K562 (cell line): ENCODE results near the gene CSNK1D. TPM values are rescaled to one million over a fixed set of nuclear protein-coding genes. Genes with fewer than 3 reads are reported as not detected.

Experiments
- AFF4 ChIP-seq: sonication (generic); formaldehyde crosslinking; IDR thresholded peaks from 2 replicates; pipeline ENCODE4 v1.8.0; 2023; ENCODE audit warnings: mild to moderate bottlenecking, missing genetic modification reagents
- CHD1 ChIP-seq: fragments of 200-600 bp; sonication (generic); IDR thresholded peaks from one replicate; pipeline ENCODE4 v1.6.1; 2012; ENCODE audit warnings: mild to moderate bottlenecking, moderate library complexity, low read length, inconsistent platforms
- CXXC5 ChIP-seq: fragments of 250-450 bp; sonication (Bioruptor Pico); IDR thresholded peaks from 2 replicates; pipeline ENCODE4 v1.8.0; 2022; ENCODE audit warnings: inconsistent platforms, mild to moderate bottlenecking, moderate library complexity
- DACH1 ChIP-seq: fragments of 450-650 bp; IDR thresholded peaks from 2 replicates; pipeline ENCODE4 v1.6.1; 2018; ENCODE audit not compliant: partially characterized antibody
- FOXP1 ChIP-seq: sonication (generic); formaldehyde crosslinking; IDR thresholded peaks from 2 replicates; pipeline ENCODE4 v1.8.0; 2022; ENCODE audit warnings: mild to moderate bottlenecking, missing genetic modification reagents
- FOXP4 ChIP-seq: sonication (generic); formaldehyde crosslinking; IDR thresholded peaks from 2 replicates; pipeline ENCODE4 v1.8.0; 2022; ENCODE audit warnings: mild to moderate bottlenecking, missing genetic modification reagents, borderline replicate concordance
- HMBOX1 ChIP-seq: sonication (generic); IDR thresholded peaks from 2 replicates; pipeline ENCODE4 v1.6.1; 2016
- KAT7 ChIP-seq: sonication (generic); formaldehyde crosslinking; IDR thresholded peaks from 2 replicates; pipeline ENCODE4 v1.8.0; 2022; ENCODE audit warnings: missing genetic modification reagents, mild to moderate bottlenecking, borderline replicate concordance
- NCOA6 ChIP-seq: fragments of 450-650 bp; IDR thresholded peaks from 2 replicates; pipeline ENCODE4 v1.6.1; 2017; ENCODE audit warnings: mild to moderate bottlenecking
- NR2C2 ChIP-seq, 2 experiments: fragments of 200-800 bp in 1 of 2; sonication (Bioruptor generic) in 1 of 2; sonication (generic) in 1 of 2; formaldehyde crosslinking in 1 of 2; IDR thresholded peaks; 2 replicates each; pipeline versions ENCODE4 v1.6.1 to v1.8.0; 2016 to 2022; ENCODE audit warnings: mild to moderate bottlenecking in 1 of 2, missing compliant biosample characterization in 1 of 2, missing genetic modification characterization in 1 of 2, missing genetic modification reagents in 1 of 2
- PRDM10 ChIP-seq: fragments of 450-650 bp; IDR thresholded peaks from 2 replicates; pipeline ENCODE4 v1.6.1; 2018; ENCODE audit not compliant: partially characterized antibody
- VEZF1 ChIP-seq: fragments of 200-800 bp; sonication (Bioruptor generic); IDR thresholded peaks from 2 replicates; pipeline ENCODE4 v1.6.1; 2017; ENCODE audit warnings: missing genetic modification characterization, missing compliant biosample characterization
- ZNF133 ChIP-seq: fragments of 250-450 bp; sonication (Bioruptor Pico); IDR thresholded peaks from 2 replicates; pipeline ENCODE4 v1.4.0; 2020; ENCODE audit warnings: mild to moderate bottlenecking
- polyA plus RNA-seq, 8 experiments: library from polyadenylated mRNA; depleted of rRNA in 4 of 8; stranded (reverse) in 5 of 8; unstranded in 3 of 8; fragments of >200 nt; fragmentation: Nextera tagmentation in 2 of 8; fragmentation: Illumina TruSeq in 1 of 8; extraction: Ambion mirVana in 2 of 8; extraction: Trizol in 1 of 8; gene quantifications; 2 replicates each; pipeline versions ENCODE4 v1.2.1 to v1.2.3, GENCODE V29; 2011 to 2014; ENCODE audit warnings: inconsistent platforms in 1 of 8, missing spikeins in 1 of 8
- total RNA-seq, 7 experiments: library from RNA; depleted of rRNA in 6 of 7; stranded (reverse); fragments of >200 nt in 6 of 7; fragmentation: Illumina TruSeq in 2 of 7; extraction: Trizol in 2 of 7; gene quantifications; 2 replicates each; pipeline versions ENCODE4 v1.2.1 to v1.2.3, GENCODE V29; 2011 to 2021; ENCODE audit warnings: low replicate concordance in 1 of 7

CSNK1D gene
- total and polyA plus RNA-seq, 9 of the 15 experiments (the other 6 are each of a cell fraction or from before 2014, with no cell fraction given) = 6.5 to 133 (median 41.3) TPM

- TF ChIP-seq HMBOX1 (no peak), CXXC5 (peak; percentile 44), NCOA6 (no peak), KAT7 (CRISPR knock-in tag) (0 out of 2 replicates have a peak, but pooled peaks have one; percentile 23), PRDM10 (no peak), DACH1 (no peak), CHD1 (no peak), FOXP1 (CRISPR knock-in tag) (no peak), VEZF1 (peak; percentile 91), ZNF133 (no peak), FOXP4 (CRISPR knock-in tag) (no peak), NR2C2 (CRISPR knock-in tag; IDR thresholded peaks at IDR 0.05) (no peak), NR2C2 (tag; IDR thresholded peaks at IDR 0.05) (peak; percentile 48), AFF4 (CRISPR knock-in tag) (no peak)
These were observed 789 bp downstream of the CSNK1D start (continued) for GRCh38 chr17:82272495-82273326.
